Measurements from ENCODE around the gene NBPF15. TPM values are rescaled to one million over a fixed set of nuclear protein-coding genes. Genes with fewer than 3 reads are reported as not detected.
"Not testable (repeated sequence)": the region's sequence is repeated elsewhere in the genome, so short reads cannot be mapped to it uniquely, and the experiment has no call there.

Gene NBPF15, protein sequence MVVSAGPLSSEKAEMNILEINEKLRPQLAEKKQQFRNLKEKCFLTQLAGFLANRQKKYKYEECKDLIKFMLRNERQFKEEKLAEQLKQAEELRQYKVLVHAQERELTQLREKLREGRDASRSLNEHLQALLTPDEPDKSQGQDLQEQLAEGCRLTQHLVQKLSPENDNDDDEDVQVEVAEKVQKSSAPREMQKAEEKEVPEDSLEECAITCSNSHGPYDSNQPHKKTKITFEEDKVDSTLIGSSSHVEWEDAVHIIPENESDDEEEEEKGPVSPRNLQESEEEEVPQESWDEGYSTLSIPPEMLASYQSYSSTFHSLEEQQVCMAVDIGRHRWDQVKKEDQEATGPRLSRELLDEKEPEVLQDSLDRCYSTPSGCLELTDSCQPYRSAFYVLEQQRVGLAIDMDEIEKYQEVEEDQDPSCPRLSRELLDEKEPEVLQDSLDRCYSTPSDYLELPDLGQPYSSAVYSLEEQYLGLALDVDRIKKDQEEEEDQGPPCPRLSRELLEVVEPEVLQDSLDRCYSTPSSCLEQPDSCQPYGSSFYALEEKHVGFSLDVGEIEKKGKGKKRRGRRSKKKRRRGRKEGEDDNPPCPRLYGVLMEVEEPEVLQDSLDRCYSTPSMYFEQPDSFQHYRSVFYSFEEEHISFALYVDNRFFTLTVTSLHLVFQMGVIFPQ
- 26.2 and 36.1 TPM in 2 replicates for total RNA-seq (2014; rRNA removed; shearing (Covaris generic))
- polyA plus RNA-seq (2015; cell fraction: cytosol; rRNA removed): 18.8 and 20.9 TPM in 2 replicates
- polyA plus RNA-seq (2015; cell fraction: nucleus; rRNA removed): 83.9 and 111 TPM in 2 replicates

GRCh38 chr1:144461136-144461759, at the start of gene NBPF15:
Gene NBPF15 (minus strand): TSS chr1:144461669. CDS start chr1:144440003, 21,666 bp downstream.
- peak; percentile 58 for DNase-seq (ENCODE audit: low read depth)

DNA sequence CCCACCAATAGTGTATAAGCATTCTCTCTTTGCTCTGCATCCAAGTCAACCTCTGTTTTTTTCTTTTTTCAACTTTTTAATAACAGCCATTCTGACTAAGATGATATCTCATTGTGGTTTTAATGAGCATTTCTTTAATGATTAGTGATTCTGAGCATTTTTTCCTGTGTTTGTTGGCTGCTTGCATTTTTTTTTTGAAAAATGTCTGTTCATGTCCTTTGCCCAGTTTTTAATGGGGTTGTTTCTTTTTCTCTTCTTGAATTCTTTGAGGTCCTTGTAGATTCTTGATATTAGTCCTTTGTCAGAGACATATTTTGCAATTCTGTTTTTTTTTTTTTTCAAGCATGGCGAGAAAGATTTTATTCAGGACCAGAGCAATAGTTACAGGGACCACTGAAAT, 35.0 kb upstream of the NBPF15 start:
- not testable (repeated sequence) for DNase-seq (ENCODE audit: low read depth)

- DNase-seq (ENCODE audit: low read depth): not testable (repeated sequence)
Measured at GRCh38 chr1:144494130-144494529, 32.7 kb upstream of the NBPF15 start.

- DNase-seq (ENCODE audit: low read depth): not testable (repeated sequence)
Measured at GRCh38 chr1:144490394-144490793, 28.9 kb upstream of the NBPF15 start.

DNA sequence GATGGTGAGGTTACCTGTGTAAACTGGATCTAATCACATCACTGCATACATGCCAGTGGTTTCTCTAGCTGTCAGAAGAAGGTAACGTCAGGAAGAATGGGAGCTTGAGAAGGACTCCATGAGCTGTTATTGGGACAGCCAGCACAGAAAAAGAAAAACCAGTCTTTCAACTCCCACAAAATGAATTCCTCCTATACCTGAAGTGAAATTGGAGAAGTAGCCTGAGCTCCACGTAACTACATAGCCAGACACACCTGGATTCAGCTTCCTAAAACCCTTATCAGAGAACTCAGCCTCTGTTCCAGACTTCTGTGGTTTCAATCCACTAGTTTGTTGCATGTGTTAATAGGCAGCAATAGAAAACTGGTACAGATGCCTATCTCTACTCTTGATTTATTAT, 25.5 kb upstream of the NBPF15 start:
- DNase-seq (ENCODE audit: low read depth): not testable (repeated sequence)

GRCh38 chr1:144485048-144485993, 23.9 kb upstream of the NBPF15 start:
- not testable (repeated sequence) for DNase-seq (ENCODE audit: low read depth)

- not testable (repeated sequence) for DNase-seq (ENCODE audit: low read depth)
Measured at GRCh38 chr1:144473897-144474296, 12.4 kb upstream of the NBPF15 start.

- not testable (repeated sequence) for DNase-seq (ENCODE audit: low read depth)
Measured at GRCh38 chr1:144471434-144471833, 10.0 kb upstream of the NBPF15 start.

DNA sequence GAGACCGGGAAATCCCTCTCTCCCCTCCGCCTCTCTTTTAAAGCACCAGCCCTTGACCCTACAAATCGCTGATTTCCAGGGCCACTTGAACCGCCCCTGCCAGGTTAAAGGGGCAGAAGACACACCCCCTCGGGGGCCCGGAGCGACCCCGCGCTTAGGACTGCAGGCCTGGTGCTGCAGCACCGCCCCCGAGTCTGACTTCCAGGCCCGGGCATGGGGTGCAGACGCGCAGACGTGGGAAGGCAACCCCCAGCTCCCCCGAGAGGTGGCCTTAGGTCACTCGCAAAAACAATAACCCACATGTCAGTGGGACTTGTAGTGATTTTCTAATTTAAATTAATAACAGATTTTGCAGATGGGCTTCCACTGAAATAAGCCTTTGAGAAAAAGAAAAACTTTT, 309 bp upstream of the NBPF15 start:
- not testable (repeated sequence) for DNase-seq (ENCODE audit: low read depth)

DNA sequence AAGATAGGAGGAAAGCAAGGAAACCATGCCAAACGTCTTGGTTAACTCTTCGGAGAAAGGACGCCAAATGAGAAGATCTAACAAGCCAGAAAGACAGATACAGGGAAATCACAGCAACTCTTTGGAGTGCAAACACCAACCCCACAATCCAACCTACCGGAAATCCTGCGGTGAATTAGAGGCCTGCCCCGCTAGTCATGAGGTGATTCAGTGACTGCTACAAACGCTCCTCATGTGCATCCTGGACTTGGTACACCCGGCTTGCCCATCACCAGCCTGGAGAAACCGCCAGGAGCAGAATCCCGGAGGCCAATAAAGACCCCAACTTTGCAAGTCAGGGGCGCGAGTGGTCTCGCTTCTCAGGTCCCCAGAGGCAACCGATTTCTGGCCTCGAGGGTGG, 783 bp downstream of the NBPF15 start:
- DNase-seq (ENCODE audit: low read depth): not testable (repeated sequence)

- DNase-seq (ENCODE audit: low read depth): not testable (repeated sequence)
Measured at GRCh38 chr1:144442402-144442801, 19.1 kb downstream of the NBPF15 start.

DNA sequence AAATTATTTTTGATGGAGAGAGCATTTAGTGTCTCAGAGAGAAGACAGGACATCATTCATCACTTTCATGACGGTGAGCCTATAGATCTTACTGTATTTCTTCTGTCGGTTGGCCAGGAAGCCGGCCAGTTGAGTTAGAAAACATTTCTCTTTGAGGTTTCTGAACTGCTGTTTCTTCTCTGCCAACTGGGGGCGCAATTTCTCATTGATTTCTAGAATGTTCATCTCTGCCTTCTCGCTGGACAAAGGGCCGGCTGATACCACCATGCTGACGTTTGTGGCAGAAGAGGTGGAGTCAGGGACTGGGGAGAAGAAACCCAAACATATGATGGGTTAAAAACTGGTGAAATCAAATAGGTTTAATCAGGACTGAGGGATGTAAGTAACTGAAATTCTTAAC, 21.7 kb downstream of the NBPF15 start:
- DNase-seq (ENCODE audit: low read depth): not testable (repeated sequence)

GRCh38 chr1:144418891-144419694, 42.4 kb downstream of the NBPF15 start:
- peak; percentile 88 for DNase-seq (ENCODE audit: low read depth)

GRCh38 chr1:144413404-144414118, 47.9 kb downstream of the NBPF15 start:
- DNase-seq (ENCODE audit: low read depth): not testable (repeated sequence)

DNA sequence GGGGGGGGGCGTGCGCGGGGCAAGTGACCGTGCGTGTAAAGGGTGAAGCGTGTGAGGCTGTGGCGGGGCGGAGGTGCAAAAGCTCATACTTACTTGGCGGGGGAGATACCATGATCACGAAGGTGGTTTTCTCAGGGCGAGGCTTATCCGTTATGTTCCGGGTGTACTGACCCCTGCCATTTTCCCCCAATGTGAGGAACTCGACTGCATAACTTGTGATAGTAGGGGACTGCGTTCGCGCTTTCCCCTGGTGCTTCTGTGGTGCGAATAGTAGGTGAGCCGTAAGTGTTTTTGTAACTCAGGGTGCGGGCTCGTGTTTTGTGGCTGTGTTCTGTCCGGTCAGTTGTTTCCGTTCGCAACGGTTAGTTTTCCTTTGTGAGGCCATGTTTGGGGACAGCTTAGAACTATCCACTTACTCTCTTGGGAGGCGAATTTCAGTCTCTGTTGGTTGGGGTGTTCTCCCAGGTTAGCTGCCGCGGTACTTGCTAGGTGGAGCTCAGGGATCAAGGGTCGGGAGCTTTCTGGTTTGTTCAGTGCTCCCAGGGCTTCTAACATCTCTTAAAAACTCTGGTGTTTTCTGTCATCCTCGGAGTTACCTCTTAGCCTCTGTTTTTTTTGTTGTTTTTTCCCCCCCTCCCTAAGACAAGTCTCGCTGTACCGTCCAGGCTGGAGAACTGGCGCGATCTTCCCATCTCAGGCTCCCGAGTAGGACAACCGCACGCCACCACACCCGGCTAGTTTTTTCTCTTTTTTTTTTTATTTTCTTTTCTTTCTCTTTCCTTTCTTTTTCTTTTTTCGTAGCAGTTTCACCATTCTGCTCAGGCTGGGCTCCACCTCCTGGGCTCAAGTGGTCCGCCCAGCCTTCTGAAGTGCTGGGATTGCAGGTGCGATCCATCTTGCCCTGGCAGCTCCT, 48.7 kb downstream of the NBPF15 start:
- DNase-seq (ENCODE audit: low read depth): peak; percentile 96

DNA sequence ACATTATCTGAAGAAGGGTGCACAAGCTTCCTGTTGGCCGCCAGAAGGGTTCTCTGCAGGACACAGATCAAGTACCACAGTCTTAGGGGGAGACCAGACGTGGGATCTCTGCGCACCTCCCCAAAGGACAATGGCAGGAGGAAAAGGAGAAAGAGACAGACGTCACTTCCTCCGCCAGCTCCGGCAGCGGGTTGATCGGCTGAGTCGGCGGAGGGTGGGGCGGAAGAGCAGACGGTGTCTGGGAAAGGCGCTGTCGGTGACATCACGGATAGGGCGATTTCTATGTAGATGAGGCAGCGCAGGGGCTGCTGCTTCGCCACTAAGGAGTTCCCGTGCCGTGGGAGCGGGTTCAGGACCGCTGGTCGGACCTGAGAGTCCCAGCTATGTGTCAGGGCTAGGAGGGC, 49.4 kb downstream of the NBPF15 start:
- peak; percentile 75 for DNase-seq (ENCODE audit: low read depth)

- not testable (repeated sequence) for DNase-seq (ENCODE audit: low read depth)
Measured at GRCh38 chr1:144402807-144403206, 58.7 kb downstream of the NBPF15 start.

DNA sequence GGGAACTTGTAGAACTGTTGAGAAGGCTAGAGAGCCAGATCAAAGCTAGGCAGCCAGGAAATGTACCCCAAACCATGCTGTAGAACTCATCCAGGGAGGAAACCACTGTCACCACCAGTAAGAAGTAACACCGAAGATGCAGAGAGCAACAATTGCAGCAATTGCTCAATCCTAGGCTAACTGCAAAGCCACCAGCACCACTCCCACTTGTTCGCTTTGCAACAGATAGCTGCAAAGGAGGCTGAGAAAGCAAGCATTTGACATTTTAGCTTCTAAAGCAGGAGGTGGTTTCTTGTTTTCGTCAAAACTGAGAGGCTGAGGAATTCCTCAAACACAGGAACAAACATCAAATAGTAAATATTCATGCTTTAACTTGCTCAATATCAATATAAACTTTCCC, 89.8 kb downstream of the NBPF15 start:
- DNase-seq (ENCODE audit: low read depth): not testable (repeated sequence)

Data from HT1080 (cell line).